HG03571 (cell line): ENCODE results near the gene FH.

ENCODE experiments used
- ATAC-seq: cut with Tn5 transposase; IDR thresholded peaks from one replicate; pipeline ENCODE4 v1.9.1; 2021; ENCODE audit not compliant: unreplicated experiment

The FH gene

DNA sequence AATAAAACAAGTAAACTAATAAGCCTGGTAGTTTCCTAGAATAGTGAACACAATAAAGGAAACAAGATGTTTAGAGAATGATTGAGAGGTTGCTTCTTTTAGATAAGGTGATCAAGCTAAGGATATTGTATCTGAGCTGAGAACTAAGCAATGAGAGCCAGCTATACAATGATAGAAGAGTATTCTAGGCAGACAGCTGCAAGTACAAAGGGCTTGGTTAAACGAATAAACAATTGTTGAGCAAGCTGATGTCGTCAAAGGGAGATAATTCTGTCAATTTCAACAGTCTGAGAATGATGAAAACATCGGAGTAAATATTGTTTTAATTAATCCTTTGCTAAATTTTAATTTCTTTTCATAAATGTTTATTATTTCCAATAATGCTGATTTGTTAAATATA, 5.5 kb upstream of the FH start:
- no peak for ATAC-seq

DNA sequence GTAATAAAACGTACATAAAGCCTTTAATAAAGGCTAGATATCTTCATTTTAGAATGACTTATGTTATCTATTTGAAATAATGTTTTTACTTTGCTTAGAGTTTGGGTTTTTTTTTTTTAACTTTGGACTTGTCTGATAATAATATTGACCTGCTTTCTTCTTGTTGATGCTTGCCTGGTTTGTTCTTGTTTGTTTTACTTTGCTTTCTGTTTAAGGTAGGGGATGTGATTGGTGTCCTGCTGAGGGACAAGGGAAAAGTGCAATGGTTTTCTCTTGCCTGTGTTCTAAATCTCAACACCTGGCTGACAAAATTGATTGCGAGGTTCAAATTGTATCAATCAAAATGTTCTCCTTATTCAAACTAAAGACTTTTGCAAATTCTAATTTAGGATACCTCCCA, 2.2 kb upstream of the FH start:
- no peak for ATAC-seq

DNA sequence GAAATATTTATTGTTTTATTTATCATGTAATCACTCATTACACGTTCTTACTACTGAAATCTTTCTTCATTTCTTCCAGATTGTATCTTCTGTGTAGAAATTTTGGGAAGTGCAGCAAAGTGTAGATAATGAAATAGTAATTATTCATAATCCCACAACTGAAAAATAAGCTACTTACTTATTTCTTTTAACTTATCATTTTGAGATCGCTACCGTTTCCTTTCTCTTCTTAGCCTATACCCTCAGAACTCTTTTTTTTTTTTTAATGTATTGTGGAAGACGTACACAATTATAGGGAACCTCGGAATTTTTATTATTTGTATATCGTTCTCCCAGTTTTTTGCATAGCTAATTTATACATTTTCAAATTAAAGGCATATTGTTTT, 518 bp upstream of the FH start:
- ATAC-seq, result no peak

DNA sequence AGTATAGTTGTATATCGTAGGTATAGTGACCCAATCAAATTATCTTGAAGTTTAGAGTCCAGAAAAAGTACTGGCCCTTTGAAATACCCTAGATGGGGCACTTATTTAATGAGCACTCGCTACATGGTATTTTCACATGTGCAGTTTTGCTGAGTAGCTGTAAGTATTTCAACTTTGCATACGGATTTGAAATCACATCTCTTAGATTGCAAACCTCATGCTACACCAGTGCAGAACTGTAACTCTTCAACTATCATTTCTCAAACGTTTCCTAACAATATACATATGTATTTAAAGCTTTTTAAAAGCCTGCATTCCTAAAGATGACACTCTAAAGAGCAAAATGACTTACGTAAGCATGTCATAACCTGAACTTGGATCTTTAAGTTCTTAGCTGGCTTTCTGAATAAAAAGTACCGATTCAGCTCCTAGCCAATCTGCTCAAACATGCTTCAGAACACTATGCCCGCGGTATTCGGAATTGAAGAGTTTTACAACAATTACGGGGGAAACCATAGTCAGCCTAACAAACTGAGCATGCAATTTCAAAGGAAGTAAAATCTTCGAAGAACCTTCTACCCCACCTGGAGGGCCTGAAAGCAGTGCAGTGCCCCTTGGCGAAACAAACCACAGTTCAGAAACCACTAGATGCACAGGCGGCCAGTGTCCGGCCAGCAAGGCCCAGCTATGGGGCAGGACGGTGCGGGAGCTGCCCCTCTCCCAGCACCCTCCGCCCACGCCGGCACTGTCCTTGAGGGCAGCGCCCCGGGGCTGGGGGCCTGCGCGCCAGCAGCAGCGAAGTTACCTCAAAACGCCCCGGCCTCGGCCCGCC, 863 bp downstream of the FH start:
- peak; percentile 30 for ATAC-seq

DNA sequence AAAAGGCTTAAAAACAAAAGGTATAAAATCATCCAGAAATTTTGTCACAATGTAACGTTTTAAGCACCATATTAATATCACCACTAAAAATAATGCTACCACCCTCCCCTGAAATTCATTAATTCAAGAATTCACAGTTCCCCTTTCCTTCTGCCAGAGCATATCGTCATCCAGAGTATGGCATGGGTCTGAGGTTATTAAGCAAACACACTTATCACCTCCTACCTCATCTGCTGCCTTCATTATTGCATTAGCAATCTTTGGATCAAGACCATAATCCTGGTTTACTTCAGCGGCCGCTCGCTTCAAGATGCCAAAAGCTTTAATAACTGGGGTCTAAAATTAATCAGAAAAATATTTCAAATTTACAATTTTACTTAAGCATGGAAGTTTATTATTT, 6.2 kb downstream of the FH start:
- no peak for ATAC-seq

DNA sequence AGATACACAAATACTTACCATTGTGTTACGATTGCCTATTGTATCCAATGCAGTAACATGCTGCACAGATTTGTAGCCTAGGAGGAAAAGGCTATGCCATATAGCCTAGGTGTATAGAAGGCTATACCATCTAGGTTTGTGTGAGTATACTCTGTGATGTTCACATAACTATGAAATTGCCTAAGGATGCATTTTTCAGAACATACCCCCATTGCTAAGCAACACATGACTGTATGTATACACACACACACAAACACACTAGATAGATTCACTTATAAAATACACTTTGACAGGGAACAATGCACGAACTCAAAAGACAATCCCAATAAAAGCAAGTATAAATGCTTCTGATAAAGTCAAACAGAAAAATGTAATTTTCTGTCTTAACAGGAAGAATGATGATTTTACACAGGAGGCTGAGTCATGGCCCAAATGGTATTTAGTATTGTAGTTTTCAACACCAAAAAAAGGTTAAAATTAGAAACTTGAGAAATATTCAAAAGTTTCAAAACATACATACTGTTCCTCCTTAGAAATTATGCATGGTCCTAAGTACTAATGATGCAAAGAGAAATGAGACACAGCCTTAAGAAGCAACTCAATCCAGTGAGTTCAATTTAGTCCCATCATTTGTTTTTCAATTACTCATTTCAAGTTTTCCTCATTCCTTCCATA, 12.2 kb downstream of the FH start:
- no peak for ATAC-seq

DNA sequence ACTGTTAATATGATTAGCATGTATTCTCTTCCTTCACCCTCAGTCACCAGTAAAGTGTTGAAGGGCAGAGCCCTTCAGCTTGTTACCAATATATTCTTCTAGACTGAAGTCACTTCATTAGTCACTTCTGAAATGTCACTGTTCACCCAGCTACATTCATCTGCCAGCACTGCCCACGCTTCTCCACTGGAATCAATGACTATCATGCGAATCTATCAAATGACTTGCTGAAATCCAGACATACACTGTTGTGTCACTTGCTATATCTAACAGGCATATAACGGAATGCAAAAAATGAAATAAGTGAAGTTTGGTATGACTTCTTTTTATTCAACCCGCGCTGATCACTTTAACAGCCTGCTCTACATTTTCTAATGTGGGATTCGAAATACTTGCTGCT, 16.1 kb downstream of the FH start:
- ATAC-seq, result no peak

DNA sequence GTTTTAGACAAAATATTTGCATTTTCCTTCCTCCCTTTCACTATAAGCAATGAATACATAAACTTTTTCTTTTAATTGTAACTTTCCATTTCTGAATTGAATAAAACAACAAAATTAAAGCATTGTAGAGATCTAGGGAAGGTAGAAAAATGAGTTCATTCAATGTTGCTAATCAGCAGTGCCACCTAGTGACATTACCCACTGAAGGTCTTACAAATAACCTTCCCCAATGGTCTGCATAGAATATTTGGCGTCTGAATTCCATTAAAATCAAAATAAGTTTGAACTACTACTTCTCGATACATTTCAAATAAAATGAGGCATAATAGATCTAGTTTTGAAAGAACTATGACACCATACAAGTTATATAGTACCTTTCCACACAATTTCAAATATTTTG, 19.6 kb downstream of the FH start:
- ATAC-seq, result no peak

DNA sequence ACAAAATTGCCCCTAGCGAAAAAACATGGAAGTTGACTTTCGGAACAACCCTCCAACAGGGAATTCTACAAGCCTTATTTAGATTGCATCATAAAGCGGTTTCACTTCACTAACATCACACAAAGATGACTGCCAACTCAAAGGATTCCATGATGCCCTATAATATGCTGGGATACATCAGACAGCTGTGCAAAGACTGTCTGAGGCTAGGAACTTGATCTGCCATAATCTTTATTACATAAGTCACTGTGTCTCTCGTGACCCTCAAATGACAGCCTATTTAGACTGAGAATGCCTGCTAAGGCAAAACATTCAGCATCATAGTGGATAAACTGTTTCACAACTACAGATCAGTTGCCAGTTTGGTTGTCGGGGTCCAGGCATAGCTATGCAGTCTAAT, 23.8 kb downstream of the FH start:
- ATAC-seq, result no peak

DNA sequence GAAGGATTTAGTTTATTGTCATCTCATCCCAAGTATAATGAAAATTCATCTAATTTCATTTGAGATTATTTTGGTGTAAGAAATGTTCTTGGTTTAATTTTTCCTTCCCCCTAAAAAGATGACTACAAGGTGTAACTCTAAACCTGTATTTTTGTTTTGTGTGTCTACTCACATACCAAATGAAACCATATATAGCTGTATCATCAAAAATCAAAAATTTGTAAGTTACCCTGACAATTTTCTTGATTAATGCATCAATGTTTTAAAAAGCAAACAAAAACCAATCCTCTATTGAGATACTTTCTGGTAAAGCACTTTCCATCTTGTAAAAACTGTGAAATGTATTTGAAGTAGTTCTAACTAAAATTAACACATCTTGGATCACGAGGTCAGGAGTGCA, 30.8 kb downstream of the FH start:
- ATAC-seq, result no peak

DNA sequence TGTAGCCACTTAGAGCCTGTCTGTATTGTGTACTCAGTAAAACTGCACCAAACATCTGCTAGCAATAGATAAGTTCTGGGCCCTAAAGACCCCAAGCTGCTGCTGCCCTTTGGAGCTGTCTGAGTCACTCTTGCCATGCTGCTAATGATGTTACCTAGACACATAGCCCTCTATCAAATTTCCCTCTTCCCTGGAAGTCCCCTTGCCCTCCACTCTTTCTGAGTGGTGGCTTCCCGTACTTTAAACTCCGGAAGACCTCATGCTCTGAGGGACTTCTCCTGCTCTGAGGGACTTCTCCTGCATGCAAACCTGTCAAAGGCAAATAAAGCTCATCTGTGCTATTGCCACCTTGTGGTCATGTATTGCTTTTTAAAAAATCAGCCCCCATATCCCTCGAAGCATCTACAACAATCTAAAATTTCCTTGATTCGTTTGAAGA, 34.0 kb downstream of the FH start:
- peak; percentile 39 for ATAC-seq

DNA sequence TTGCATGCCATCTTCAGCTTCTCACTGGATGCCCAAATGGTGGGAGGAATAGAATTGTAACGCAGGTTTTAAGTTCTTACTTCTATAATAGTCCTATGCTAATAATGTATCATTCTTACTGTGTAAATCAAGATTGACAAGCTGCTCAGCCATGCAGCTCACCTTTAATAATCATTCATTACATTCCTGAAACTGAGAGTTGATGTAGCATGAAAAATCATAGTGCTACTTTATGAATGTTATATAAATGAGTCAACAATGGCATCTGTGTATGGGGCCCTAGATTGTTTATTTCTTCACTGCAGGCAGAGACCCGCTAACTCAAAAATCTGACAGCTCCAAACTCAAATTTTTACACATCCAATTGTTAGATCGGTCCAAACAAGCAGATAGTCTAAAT, 34.4 kb downstream of the FH start:
- peak; percentile 76 for ATAC-seq

DNA sequence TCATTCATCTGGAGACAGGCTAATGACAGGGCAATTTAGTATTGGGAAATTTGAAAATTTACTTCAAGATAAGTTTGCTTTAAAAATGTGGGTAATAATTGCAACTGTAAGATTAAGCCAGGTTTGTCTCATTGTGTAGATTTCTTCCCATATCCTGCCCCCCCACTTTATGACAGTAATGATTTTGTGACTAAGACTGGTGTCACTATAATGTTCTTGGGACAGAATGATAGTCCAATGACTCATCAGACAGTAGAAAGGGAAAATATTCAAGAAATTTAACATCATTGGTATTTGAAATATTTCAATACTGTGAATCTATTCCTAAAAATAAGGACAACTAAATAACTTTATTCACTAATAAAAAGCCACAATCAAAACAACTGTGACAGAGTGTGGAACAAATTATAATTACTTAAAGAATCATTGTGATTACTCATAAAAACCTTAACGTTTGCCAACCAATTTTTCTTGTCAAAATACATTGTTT, 36.7 kb downstream of the FH start:
- no peak for ATAC-seq

DNA sequence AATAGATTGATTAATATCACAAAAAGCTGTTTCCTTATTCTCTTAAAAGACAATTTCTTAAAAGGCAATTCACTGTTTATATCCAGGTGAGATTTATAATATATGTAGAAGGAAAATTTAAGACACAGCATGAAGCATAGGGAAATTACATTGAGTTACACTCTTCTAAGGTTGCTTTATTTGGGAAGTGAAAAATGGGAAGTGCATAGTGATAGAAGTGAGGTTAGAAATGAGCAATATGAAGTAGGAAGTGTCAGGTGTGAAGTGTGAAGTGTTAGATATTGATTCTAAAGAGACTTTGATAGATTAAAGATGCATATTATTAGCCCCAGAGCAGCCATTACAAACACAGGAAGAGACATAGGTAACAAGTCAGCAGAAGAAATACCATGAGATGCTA, 40.3 kb downstream of the FH start:
- no peak for ATAC-seq

DNA sequence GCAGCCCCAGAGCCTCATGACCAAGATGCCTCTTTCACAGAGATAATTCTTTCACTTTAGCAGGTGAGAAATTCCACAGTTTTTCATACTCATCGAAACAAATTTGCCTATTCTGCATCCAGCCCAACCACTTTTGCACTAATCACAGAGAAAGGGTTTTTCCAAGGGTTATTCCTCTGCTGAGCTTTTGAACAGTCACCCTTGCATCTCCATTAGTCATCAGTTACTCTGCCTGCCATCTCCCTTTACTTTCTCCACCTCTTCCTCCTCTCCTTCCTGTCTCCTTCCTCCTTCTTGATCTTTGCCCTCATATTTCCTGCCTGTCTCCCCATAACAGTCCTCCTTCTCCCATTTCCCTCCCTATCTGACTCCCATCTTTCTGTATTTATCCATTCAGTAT, 43.9 kb downstream of the FH start:
- no peak for ATAC-seq

DNA sequence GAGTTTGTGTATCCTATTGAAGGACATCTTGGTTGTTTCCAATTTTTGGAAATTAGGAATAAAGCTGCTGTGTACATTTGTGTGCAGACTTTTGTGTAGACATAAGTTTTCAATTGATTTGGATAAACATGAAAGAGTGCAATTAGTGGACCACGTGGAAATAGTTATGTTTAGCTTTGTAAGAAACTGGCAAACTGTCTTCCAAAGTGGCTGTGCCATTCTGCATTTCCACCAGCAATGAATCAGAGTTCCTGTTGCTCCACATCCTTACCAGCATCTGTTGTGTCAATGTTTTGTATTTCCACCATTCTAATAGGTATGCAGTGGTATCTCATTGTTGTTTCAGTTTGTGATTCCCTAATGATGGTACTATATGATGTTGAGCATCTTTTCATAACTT, 46.5 kb downstream of the FH start:
- ATAC-seq, result no peak

DNA sequence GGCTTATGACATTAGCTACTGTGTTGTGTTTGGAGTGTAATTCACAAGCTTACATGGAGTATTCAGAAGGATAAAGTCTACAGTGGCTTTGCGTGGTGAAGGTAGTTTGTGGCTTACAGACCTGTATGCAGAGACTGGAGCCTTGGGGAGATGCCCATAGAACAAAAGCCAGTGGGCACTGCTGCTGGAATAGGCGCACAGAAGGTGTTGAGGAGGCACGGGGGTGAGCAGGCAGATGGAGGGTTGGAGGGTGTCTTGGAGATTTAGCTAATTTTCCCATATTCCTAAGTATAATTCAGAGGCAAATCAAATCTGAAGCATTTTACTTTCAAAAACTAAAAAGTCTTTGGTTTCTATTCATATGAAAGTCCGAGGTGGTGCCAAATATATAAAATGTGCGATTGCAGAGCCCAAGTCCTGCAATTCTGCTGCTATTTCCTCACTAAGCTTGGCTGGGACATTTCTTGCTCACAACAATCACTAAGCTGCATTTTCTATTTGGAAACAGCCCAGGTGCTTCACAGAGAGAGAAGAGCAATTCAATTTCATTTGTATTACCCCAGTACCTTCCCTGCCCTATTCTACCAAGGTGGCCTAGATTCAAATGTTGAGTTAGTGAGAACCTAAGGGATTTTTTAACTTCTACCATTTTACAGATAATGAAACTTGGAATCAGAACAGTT, 48.5 kb downstream of the FH start:
- ATAC-seq, result no peak

DNA sequence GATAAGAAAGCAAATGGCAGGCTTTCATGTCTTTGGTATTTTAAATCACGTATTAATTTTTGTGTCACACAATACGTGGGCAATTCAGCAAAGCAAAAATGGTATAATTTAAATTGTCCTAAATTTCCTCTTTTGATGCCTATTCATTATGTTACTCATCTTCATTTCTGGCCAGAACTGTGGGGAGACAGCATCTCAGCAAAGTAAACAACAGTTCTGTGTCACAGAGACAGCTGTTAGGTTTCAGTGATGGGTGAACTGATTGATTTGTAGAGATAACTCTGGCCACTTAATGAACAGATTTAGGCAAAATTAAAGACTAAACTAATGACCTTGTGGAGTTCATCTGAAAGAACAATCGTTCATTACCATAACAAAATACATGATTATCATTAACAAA, 49.2 kb downstream of the FH start:
- no peak for ATAC-seq

DNA sequence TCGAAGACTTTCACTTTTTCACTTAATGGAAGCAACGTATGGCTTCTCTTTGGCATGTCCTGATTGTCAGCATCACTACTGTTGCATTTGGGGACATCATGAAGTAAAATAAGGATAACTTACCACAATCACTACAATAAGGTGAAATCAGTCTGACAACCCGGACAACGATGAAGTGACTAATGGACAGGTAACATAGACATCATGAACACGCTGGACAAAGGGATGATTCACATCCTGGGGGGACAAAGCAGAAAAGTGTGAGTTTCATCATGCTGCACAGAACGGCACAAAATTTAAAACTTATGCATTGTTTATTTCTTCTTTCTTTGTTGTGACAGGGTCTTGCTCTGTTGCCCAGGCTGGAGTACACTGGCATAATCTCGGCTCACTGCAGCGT, 53.9 kb downstream of the FH start:
- no peak for ATAC-seq

DNA sequence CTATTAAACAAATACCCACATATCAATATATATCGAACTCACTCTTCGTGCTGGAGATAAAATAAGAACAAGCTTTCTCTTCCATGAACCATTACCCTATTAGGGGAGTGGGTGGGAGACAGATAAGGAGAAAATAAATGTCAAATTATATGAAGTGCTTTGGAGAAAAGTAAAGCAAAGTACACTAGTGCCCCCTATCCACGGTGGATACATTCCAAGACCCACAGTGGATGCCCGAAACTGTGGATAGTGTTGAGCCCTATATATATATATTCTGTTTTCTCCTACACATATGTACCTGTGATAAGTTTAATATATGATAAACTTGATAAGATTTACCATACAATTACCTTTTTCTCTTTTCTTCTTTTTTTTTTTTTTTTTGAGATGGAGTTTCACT, 54.6 kb downstream of the FH start:
- no peak for ATAC-seq

DNA sequence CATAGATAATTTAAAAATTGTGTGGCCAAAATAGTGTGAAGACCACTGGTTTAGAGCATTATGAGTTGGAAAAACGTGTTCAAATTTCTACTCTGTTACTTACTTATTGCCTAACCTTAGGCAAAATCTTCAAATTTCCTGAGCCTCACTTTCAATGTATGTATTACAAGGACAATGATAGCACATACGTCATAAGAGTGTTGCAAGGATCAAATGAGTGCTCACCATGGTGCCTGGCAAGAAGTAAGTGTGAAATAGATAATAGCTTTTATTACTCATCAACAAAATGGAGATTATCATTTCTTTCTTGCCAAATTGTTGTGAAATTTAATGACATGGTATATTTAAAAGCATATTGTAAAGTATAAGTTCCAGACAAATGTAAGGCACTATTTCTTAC, 57.2 kb downstream of the FH start:
- no peak for ATAC-seq
